HG03442 (cell line): Measurements from ENCODE around the gene FAM78A.
A peak's percentile ranks its signal among the peaks of the same experiment; 100 is the strongest.

ENCODE experiments used
- ATAC-seq: cut with Tn5 transposase; IDR thresholded peaks from one replicate; pipeline ENCODE4 v1.9.1; 2021; ENCODE audit warnings: mild to moderate bottlenecking, moderate library complexity; ENCODE audit not compliant: unreplicated experiment

The FAM78A gene, protein sequence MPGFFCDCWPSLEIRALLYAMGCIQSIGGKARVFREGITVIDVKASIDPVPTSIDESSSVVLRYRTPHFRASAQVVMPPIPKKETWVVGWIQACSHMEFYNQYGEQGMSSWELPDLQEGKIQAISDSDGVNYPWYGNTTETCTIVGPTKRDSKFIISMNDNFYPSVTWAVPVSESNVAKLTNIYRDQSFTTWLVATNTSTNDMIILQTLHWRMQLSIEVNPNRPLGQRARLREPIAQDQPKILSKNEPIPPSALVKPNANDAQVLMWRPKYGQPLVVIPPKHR

DNA sequence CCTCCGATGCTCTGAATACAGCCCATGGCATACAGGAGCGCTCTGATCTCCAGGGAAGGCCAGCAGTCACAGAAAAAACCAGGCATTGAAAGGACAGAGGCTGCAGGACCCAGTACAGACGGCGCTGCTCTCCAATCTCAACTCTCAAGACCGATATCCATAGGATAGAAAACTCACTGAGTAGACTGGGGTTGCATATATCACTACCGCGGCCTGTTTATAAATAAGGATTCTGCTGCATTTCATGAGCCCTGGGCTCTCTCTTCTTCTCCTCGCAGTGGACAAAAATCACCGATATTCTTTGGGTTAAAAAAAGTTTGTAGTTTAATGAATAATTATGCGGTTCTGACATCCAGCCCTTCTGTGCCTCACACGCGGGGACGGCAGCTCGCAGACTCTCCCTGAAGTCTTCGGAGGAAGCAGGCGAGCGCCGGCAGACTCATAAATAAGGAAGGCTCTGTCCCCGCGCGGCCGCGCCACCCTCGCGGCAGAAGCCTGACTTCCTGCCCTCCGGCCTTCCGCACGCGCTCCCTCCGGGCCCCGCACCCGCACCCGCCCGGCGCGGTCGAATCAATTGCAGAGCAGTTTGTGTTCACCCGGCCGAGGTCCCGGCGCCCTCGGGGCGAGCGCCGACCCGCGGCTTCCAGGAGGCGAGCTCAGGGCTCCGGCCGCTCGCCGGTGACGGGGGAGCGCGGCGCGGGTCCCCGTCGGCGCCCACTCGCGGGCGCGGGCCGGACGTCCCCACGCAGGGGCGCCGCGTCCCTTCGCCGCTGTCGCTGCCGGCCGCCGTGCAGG, at the start of gene FAM78A:
Gene FAM78A, minus strand, starts transcription at position 417 of the 795 bp plus-strand sequence. Its CDS starts 331 bp downstream, at position 86.
- peak; percentile 9 for ATAC-seq

DNA sequence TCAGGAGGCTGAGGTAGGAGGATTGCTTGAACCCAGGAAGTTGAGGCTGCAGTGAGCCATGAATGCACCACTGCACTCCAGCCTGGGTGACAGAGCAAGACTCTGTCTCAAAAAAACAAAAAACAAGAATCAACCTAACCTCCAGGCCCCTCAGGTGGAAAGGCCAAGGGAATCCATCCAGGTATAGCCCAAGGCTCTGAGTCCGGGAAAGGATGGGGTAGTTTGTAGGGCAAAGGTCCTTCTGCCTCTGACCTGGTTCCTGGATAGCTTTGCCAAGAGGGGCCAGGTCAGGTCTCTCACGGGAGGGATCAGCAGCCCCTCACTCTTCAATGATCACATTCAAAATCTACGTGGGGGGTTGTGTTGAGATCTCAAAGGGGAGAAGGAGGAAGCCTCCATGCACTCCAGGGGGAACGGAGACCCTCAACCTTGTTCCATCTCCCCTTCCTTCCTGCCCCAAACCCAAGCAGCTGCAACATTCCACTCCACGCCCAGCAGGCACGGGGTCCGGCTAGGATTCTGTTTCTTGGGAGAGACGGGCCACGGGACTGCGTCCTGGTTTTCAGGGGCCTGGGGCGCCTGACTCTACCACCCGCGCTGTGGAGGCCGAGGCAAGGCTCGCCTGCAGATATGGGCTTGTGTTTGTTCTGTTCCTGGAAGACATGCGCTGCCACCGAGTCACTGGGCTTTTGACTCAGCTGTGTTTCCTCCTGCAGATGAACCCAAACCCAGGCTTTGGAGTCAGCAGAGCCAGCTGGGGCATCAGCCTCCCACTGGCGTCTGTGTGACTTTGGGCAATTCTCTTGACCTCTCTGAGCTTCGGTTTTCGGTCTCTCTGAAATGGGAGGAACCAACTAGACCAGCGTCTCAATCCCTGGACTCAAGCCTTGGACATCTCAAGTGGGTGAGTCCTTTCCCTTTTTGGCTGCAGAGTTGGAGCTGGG, 48.7 kb upstream of the FAM78A start:
- ATAC-seq = no peak

DNA sequence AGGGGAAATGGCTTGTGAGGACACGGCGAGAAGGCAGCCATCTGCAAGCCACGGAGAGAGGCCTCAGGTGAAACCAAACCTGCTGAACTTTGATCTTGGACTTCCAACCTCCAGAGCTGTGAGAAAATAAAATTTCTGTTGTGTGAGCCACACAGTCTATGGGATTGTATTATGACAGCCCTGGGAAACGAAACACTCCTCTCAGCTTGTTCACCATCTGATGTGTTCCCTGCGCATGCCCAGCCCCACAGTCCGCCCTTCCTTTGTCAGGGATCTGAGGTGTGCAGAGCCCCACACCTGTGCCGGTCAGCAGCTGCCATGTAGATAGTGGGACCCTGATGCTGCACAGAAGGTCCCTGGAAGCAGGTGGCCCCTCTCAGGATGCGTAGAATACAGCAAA, 47.3 kb upstream of the FAM78A start:
- ATAC-seq = no peak

DNA sequence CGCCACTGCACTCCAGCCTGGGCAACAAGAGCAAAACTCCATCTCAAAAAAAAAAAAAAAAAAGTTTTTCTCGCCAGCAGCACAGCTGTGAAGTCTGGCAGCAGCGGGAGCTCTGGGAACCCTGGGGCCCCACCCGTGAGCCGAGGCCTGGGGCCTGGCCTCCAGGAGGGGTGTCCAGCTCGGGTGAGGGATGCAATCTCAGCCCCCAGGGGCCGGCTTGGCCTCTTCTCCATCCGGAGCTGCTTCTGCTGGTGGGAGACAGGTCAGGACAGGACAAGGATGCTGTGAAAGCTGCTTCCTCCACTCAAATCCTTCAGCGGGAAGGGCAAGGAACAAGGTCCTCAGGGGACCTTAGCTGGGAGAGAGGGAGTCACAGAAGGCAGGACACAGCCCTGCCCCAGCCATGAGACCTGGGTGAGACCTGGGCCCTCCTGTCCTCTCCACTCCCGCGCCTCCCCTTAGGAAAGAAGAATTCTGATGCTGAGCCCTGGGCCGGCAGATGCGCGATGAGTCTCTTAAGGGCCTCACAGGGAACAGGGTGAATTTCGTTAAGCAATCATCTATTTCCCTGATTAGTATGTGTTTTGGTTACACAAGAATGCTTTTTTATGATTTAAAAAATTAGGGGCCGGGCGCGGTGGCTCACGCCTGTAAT, 43.8 kb upstream of the FAM78A start:
- no peak for ATAC-seq

DNA sequence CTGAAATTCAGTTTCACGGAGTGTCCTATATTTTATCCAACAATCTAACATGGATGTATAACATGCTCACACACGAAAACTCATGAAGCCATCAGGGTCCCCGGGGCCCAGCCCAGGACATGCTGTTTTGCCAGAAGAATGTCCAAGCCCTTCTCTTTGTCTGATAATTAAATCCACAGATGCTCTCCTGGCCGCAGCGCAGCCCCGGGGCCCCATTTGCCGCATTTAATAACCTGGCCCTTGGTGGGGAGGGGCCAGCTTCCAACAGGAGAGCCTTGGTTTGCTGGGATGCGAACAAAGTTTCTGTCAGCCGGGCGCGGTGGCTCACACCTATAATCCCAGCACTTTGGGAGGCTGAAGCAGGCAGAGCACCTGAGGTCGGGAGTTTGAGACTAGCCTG, 43.2 kb upstream of the FAM78A start:
- ATAC-seq = no peak

DNA sequence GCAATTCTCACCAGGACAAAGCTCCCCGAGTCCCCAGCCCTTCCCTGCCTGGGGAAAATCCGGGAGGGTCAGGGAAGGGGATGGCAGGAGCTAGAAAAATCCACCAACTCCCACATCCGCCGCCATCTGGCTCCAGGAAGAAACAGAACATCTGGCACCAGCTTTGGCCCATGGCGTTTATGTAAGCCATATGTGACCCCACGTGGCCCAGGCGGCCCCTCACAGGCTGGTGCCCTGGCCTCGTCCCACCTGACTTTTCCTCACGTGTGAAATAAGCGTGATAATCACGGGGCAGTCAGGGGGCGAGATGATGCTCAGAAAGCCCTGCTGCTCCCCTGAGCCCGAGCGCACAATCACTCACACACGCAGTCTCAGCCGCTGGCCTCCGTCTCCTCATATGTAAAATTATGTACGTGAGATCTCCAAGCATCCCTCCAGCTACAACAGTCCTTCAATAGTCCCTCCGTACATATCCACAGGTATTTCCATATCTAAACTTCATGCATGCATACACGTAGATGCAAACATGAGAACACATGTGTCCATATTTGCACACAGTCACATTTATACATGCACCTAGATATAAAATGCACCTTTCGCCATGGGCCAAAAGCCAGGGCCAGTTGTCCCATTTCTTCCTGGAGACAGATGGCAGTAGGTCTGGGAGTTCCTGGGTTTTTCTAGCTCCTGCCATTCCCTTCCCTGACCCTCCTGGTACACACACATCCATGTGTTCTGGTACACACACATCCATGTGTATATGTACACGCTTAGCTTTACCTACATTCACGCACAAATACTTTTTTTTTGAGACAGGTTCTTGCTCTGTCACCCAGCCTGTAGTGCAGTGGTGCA, 42.1 kb upstream of the FAM78A start:
- ATAC-seq = no peak

DNA sequence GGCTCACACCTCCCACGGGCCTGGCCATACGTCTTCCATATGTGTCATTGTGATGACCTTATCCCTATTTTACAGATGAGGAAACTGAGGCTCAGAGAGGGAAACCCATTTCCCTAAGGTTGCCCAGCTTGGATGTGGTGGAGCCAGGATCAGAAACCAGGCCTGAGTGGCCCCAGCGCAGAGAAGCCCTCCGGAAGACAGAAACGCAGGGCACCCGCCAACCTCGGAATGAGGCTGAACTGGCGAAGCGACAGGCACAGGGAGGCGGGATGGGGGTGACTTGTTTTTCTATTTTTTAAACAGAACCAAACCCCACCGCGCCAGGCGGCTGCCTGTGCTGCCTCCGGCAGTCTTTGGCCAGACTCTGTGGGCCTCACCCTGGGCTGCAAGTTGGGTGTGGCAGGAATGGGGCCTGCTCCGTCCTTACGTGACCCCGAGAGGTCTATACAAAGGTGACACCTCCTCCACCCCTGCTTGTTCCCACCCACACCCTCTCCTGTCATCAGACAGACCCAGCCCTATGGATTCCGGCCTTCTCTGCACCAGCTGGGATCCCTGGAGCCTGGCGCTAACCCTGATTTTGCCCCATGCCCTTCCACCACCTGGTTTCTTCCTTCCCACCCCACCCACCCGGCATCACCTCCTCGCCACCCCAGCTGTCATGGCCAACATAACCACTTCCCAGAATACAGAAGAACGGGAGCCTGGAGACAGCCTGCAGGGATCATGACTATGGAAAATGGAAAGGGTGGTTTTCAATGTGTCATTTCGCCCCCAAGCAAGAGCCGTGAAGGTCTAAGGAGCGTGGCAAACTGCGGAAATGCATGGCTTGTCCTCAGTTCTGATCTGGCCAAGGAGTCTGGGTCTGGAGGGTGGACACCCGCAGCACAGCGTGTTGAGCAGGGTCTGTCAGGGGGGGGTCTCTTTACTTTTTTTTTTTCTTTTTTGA, 36.8 kb upstream of the FAM78A start:
- ATAC-seq = no peak

DNA sequence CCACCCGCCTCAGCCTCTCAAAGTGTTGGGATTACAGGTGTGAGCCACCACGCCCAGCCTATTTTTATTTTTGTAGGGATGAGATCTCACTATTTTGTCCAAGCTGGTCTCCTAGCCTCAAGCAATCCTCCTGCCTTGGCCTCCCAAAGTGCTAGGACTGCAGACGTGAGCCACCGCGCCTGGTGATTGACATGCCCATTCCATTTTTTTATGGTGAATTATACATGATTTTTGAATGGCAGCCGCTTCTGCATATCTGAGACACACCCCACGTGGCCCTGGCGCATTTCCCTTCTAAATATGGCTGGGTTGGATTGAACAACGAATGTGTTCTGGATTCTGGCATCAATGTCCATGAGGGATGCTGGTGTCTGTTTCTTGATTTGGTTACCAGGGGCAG, 35.9 kb upstream of the FAM78A start:
- ATAC-seq = no peak

DNA sequence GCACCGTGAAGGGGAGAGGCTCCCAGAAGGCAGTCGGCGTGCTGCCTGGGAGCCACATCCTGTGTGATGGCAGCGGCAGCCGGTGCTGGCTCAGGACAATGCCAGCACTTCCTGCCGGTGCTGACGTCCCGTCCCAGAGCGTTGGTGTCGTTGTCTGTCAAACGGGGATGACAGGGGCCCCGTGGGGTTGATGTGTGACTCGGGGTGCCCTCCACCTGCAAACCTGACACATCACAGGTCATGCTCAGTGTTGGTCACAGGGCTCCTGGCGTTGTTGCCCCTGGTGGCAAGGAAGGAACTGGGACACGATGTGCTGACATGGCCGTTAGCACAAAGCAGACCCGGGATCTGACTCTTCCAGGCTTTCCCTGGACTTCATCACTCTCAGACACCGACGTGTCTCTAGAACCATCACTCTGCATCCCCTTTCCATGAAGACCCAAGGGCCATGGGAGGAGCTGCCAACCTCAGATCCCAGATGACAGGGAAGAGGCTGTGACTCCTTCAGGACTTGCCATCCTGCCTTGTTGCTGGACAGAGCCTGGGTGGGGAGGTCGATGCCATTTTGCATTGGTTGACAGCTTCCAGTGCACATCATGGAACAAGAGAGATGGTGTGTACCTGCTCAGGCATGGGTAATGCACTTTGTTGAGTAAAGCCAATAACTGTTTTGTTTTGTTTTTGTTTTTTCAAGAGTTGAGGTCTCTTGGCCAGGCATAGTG, 34.7 kb upstream of the FAM78A start:
- no peak for ATAC-seq

DNA sequence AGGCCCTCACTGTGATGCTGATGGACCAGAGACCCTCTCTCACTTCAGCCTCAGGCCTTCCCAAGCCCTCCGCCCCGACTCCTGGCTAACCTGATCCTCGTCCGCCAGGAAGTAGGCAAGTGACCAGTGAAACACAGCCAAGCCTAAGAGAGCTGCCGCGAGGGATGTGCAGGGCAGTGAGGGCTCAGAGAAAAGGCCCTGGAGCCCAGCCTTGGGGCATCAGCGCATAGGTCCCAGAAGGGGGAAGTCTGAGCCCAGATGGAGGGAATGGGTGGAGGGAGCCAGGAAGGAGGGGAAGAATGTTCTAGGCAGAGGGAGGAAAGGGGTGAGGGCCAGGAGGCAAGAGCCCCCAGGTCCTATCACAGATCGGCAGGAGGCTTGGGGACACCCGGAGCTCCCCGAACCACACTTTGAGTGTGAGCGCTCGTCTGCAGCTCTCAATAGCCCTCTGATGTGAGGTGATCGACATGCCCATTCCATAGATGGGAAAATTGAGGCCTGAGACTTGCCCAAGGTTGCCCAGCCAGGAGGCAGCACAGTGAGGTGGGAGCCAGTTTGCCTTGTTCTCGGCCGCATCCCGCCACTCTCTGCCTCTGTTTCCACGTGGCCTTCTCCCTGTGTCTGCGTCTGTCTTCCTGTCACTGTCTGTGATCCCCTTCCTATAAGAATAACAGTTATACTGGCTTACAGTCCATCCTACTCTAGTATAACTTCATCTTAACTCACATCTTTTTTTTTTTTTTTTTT, 33.4 kb upstream of the FAM78A start:
- no peak for ATAC-seq

DNA sequence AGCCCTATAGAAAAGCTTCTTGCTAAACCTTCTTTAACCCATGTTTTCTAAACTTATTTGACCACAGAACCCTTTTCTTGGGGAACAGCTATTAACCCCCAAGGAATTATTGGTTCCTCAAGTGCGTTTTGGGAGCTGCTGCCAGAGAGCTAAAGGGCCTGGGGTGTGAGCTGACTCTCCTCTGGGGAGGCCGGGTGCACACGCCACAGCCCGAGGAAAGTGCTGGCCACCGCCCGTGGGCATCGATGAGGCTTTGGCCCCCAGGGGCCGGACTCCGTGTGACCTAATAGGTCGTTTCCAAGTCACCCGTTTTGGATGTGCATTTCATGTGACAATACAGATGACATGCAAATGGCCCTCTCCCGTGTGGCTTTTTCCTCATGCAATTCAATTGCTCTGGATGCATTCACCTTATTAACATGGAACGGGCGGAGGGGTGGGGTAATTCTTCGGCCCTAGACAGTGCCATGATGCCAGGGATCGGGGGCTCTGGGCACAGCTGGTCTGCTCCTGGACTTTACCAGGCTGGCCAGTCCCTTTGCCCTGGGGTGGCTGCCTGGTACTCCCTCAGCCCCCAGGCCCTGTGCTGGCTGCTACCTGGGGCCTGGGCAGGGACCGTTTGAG, 32.7 kb upstream of the FAM78A start:
- ATAC-seq = no peak

DNA sequence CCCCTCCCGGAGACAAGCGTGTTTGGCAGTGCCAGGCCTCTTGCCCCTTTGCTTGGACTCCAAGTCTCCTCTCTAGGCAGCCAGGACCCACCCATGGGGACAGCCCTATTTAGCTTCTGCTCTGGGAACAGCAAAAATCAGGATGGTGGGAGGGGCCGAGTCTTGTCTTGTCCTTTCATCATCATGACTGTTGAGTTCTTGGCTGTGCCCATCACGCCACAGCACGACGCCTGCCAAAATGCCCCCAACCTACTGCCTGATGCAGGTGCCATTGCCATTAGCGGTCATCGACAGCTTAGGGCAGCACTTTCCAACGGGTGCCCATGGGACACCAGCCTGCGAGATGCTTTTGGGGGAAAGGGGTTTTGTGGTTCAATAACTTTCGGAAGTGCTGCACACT, 32.1 kb upstream of the FAM78A start:
- ATAC-seq = no peak

DNA sequence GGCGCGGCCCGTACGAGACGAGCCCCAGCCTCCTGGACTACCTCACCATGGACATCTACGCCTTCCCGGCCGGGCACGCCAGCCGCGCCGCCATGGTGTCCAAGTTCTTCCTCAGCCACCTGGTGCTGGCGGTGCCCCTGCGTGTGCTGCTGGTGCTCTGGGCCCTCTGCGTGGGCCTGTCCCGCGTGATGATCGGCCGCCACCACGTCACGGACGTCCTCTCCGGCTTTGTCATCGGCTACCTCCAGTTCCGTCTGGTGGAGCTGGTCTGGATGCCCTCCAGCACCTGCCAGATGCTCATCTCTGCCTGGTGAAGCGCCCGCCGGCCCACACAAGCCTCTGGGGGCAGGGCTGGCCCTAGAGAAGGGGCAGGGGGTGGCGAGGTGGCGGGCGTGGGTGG, 31.7 kb upstream of the FAM78A start:
- no peak for ATAC-seq

DNA sequence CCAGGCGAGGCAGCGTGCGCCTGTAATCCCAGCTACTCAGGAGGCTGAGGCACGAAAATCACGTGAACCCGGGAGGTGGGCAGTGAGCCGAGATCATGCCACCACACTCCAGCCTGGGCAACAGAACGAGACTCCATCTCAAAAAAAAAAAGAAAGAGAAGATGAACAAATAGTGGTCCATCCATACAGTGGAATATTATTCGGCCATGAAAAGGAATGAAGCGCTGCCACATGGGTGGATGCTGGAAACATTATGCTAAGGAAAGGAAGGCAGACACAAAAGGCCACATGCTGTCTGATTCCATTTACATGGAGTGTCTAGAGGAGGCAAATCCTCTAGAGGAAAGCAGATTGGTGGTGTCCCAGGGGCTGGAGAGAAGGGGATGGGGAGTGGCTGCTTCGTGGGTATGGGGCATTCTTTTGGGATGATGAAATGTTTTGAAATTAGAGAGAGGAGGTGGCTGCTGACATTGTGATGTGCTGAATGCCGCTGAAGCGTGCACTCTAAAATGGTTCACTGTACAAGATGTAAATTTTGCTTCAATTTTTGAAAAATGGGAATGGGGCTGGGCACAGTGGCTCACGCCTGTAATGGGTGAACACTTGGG, 30.2 kb upstream of the FAM78A start:
- ATAC-seq = no peak

DNA sequence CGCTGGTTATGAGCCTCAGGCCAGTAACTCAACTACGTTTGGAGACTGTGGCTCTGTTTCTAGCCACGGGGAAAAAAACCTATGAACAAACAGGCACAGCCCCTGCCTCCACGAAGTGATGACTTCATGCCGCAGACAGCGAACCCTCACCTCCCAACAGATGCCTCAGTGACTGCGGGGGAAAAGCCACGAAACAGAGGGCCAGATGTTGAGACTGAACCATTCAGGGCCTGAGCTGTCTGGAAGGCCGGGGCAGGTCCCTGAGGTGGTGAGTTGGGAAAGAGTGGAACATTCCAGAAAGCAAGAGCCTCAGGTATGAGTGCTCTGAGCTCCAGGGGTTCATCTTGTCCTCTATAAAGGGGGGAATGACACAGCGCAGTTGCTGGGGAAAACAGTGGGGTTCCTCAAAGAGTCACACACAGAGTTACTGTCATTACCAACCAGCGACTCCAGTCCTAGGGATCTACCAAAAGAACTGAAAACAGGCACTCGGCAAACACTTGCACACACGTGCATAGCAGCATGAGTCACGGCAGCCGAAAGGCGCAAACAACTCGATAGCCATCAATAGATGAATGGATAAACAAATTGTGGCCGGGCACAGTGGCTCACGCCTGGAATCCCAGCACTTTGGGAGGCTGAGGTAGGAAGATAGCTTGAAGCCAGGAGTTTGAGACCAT, 28.5 kb upstream of the FAM78A start:
- no peak for ATAC-seq
